Left forelimb (tissue), 1 donor: ENCODE results near the gene TWNK.
"Not testable (repeated sequence)": the region's sequence is repeated elsewhere in the genome, so short reads cannot be mapped to it uniquely, and the experiment has no call there.

ENCODE experiments used
- DNase-seq: peaks from one replicate; pipeline ENCODE4 v3.0.0-alpha.2; 2018; ENCODE audit warnings: low spot score

The TWNK gene

GRCh38 chr10:101030496-101031127, 43.3 kb downstream of the TWNK start:
- no peak for DNase-seq

DNA sequence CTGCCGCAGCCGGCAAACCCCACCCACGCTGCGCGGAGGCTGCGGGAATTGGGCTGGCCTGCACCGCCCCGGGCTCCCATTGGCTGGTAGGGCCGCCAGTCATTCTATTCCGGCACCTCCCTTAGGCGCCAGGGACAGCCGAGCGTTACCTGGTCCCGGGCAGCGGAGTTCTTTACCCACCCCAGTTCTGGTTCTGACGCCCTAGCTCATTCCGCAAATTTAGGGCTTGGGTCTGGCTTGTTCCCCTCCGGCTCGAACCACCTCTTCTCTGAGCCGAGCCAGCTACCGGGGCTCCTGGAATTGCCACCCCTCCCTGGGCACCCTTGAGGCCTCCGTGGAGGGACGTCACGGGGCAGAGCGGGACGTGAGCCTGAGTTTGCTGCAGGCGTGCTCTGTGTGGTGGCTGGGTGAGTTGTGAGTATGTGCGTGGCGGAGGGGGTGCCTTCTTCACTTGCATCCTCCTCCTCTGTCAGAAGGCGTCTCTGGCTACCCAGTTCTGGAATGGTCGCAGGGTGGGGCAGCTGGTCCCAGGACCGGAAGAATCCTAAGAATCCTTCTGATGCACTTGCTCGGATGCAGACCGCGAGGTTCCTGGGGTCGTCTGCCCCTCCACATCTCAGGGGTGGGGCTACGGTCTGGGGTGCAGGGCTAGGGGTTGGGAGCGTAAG, 43.9 kb downstream of the TWNK start, which contains the start of the genes PDZD7 and SFXN3:
Gene PDZD7 (minus strand): TSS at position 2 of the 668 bp plus-strand sequence. CDS start 910 bp downstream, outside the sequence.
Gene SFXN3 (plus strand): TSS at position 107 of the 668 bp plus-strand sequence. CDS start 3,461 bp downstream, outside the sequence.
- DNase-seq: peak; percentile 93

DNA sequence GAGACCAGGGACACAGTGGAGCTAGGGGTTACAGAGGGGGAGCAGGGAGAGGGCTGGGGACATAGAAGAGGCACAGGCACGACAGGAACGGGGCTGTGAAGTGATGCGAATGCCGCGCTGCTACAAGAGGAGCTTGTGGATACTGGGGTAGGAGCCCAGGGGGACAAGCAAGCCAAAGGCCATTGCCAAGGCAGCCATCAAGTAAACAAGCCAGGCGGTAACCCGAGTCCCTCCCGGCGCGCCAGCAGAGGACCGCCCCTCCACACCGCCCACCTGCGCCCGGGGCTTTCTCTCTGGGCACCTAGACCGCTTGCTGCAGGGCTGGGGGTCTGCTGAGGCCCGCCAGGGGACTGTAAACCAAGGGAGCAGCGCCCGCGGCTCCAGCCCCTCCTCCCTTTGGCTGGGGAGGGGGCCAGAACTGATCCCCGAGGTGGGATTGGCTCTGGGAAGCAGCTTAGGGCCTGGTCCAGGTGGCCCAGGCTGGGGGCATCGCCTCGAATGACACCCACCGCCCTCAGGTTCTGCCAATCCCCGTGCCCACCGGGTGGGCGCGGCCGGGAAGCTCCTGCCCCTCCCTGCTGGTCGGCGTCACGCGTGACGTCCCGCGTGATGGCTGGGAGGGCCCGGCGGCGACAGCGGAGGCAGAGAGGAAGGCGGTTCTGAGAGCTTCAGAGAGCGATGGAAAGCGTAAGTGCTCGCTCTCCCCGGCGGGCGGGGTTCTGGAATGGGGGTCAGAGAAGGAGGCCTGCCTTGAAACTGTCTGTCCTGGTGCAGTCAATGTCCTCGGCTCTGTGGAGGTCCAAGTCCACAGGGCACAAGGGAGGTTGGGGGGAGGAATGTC, 44.7 kb downstream of the TWNK start:
- peak; percentile 87 for DNase-seq

DNA sequence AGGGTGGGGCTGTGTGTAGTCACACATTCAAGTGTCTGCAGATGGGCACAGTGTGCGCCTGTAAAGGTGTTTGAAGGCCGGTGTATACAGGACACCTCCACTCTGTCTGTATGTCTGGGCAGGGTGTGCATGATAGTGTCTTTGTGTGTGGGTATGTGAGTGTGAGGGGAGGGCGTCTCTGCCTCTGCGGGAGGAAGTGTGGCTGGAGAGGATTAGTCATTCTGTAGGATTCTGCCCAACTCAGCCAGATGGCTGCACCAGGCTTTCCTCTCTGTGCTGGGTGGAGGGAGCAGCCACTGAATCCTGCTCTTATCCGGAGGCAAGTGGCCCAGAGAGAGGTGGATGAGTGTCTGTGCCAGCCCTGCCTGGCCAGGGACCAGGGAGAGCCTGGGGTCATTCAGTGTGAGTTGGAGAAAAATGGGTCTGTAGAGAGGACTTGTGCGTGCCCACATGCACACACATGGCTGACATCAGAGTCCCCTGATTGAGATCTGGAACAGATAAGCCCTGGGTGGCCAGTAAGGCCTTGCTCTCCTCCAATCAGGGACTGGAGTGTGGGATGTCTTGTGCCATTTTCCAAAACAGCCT, 45.4 kb downstream of the TWNK start:
- DNase-seq: peak; percentile 78

- DNase-seq: no peak
Measured at GRCh38 chr10:101033276-101033675, 45.9 kb downstream of the TWNK start.

DNA sequence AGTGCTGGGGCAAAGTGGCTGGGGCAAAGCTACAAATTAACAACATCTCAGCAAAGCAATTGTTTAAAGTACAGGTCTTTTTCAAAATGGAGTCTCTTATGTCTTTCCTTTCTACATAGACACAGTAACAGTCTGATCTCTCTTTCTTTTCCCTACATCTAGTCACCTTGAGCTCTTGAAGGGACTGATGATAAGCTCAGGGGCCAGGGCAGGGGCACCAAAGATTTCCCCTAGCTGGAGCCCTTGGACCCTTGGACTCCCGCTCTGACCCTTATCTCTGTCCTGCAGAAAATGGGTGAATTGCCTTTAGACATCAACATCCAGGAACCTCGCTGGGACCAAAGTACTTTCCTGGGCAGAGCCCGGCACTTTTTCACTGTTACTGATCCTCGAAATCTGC, 47.1 kb downstream of the TWNK start:
- DNase-seq: not testable (repeated sequence)

- no peak for DNase-seq
Measured at GRCh38 chr10:101035314-101035713, 48.0 kb downstream of the TWNK start.

GRCh38 chr10:101035916-101036702, 48.8 kb downstream of the TWNK start:
- DNase-seq: no peak

DNA sequence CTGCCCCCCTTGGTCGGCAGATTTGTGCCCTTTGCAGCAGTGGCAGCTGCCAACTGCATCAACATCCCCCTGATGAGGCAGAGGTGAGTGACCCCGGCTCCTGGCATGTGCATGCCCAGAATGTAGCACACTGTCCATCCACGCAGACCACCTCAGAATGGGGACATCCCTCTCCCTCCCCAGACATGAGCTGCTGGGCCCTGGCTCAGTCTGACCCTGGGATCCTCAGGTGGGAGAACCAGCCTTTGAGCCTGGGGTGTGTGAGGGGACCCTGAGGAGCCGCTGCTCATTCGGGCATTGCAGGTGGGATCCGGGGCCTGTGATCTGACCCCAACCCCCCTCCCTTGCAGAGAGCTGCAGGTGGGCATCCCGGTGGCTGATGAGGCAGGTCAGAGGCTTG, 49.4 kb downstream of the TWNK start:
- no peak for DNase-seq

DNA sequence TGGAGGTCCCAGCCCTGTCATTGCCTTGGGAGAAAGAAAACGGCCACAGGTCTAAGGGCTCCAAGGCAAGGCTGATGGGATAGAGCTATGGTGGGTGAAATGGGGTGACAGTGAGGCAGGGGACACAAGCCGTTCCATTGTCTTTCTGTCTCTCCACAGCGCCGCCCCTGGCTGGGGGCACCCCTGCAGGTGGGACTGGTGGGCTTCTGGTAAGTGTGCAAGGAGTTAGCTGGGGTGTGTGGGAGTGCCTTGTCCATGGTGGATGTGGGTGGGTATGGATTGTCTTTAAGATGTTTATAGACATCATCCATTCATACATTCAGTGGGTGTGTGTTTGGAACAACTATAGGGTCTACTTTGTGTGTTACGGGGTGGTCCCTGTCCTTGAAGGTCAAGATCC, 51.1 kb downstream of the TWNK start:
- no peak for DNase-seq

GRCh38 chr10:101040061-101040460, 52.7 kb downstream of the TWNK start:
- DNase-seq: no peak

DNA sequence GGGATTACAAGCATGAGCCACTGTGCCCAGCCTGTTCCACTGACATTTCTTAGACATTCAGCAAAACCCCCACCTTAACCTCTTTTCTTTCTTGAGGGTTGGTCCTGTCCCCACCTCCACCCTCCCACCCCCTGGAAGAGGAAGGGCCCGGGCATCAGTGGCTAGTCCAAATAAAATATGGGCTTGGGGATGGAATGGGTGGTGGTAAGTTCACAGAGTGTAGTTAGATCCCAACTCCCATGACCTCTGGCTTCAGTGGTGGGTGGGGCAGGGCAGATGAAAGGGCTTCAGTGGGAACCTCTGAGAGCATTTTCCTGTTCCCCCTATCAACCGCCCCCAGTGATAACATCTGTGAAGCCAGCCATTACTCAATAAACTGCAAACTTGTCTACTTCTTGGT, 53.5 kb downstream of the TWNK start:
- no peak for DNase-seq

- peak; percentile 82 for DNase-seq
Measured at GRCh38 chr10:101041252-101041761, 54.0 kb downstream of the TWNK start.

GRCh38 chr10:101042118-101042517, 54.8 kb downstream of the TWNK start:
- no peak for DNase-seq

- peak; percentile 92 for DNase-seq
Measured at GRCh38 chr10:101042667-101043362, 55.5 kb downstream of the TWNK start.

DNA sequence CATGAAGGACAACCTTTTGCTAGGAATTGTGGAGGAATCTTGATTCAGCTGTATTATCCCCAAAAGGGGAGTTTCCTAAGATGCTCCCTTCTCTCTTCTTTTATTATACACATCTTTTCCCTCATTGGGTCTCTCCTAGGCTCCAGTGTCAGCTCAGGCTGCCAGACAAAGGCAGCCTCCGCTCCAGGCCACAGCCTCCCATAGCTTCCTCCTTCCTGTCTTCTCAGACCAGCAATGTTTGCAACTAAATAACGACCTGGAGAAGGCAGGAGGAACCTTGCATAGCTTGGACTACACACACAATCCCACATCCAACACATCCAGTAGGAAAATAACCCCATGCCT, 56.0 kb downstream of the TWNK start:
- DNase-seq: no peak
